GM12878 (cell line): ENCODE measurements around the gene CETP. TPM values are rescaled to one million over a fixed set of nuclear protein-coding genes. Genes with fewer than 3 reads are reported as not detected.

Experiments used
- ATAC-seq: fragments of 200-7000 bp; cut with Tn5 transposase; 3 replicates; pipeline ENCODE4 v1.9.1; 2020; ENCODE audit warnings: mild to moderate bottlenecking, moderate library complexity
- BruUV-seq: library from RNA; stranded (reverse); fragments of 400-500 nt; replicated peaks from 2 replicates; lab custom pipeline; 2021; lab: Mats Ljungman, UMichigan
- CTCF ChIA-PET: fragments of 300-600 bp; sonication (Branson Sonifier 250); formaldehyde crosslinking; extraction: SDS; loops from one replicate; lab custom pipeline; 2021; ENCODE audit warnings: inconsistent platforms; lab: Yijun Ruan, JAX
- POLR2A ChIA-PET: fragments of 350-600 bp; formaldehyde crosslinking; extraction: SDS; loops from one replicate; lab custom pipeline; 2021; ENCODE audit warnings: inconsistent platforms; lab: Charles Lee
- RAD21 ChIA-PET: fragments of 300-600 bp; sonication (Branson Sonifier 250); formaldehyde crosslinking; loops from one replicate; lab custom pipeline; 2023; ENCODE audit warnings: antibody characterized with exemption; ENCODE audit not compliant: unreplicated experiment; lab: Charles Lee
- SMC1A ChIA-PET: fragments of 300-600 bp; sonication (Branson Sonifier 250); formaldehyde crosslinking; loops from one replicate; lab custom pipeline; 2023; ENCODE audit not compliant: unreplicated experiment, uncharacterized antibody; lab: Charles Lee
- DNase-seq: peaks from one replicate; pipeline ENCODE4 v3.0.0-alpha.2; 2011; ENCODE audit warnings: low read depth, low spot score
- FAIRE-seq: peaks from 3 replicates; lab custom pipeline; 2011; peaks lifted over from hg19 to GRCh38; lab: Jason Lieb, UNC
- H2AFZ ChIP-seq: 2 replicates; pipeline ENCODE4 v1.6.0; 2011; ENCODE audit warnings: low read depth, low read length, control low read depth; ENCODE audit not compliant: control insufficient read depth
- H3K27ac ChIP-seq: 2 replicates; pipeline ENCODE4 v1.5.1; 2011; ENCODE audit warnings: control low read depth; ENCODE audit not compliant: control insufficient read depth, insufficient read depth
- H3K27me3 ChIP-seq, 2 experiments: replicated peaks in 1 of 2; 2 replicates each; pipeline versions ENCODE4 v1.6.0 to v1.6.1; 2011; ENCODE audit warnings: low read length in 1 of 2; ENCODE audit not compliant: control insufficient read depth in 2 of 2, insufficient read depth in 2 of 2
- H3K36me3 ChIP-seq, 2 experiments: 2 replicates each; pipeline ENCODE4 v1.5.1; 2011; ENCODE audit warnings: low read length in 1 of 2; ENCODE audit not compliant: control insufficient read depth in 2 of 2, insufficient read depth in 2 of 2
- H3K4me1 ChIP-seq: 2 replicates; pipeline ENCODE4 v1.6.1; 2011; ENCODE audit warnings: mild to moderate bottlenecking, low read length, moderate library complexity, mixed read lengths; ENCODE audit not compliant: control insufficient read depth, insufficient read depth
- H3K4me2 ChIP-seq: 2 replicates; pipeline ENCODE4 v1.6.0; 2011; ENCODE audit warnings: control low read depth; ENCODE audit not compliant: control insufficient read depth, insufficient read depth
- H3K4me3 ChIP-seq: fragments of 200-600 bp; sonication (generic); 2 replicates; pipeline ENCODE4 v1.5.1; 2016
- H3K79me2 ChIP-seq: 2 replicates; pipeline ENCODE4 v1.6.0; 2011; ENCODE audit warnings: low read length; ENCODE audit not compliant: control insufficient read depth, insufficient read depth
- H3K9ac ChIP-seq: 2 replicates; pipeline ENCODE4 v1.8.0; 2011; ENCODE audit warnings: low read length, control low read depth, mixed read lengths; ENCODE audit not compliant: control insufficient read depth, insufficient read depth
- H3K9me3 ChIP-seq: replicated peaks from 3 replicates; pipeline ENCODE4 v1.5.1; 2011; ENCODE audit warnings: mild to moderate bottlenecking, low read length; ENCODE audit not compliant: control insufficient read depth, insufficient read depth
- H4K20me1 ChIP-seq: 2 replicates; pipeline ENCODE4 v1.6.0; 2011; ENCODE audit not compliant: control insufficient read depth, insufficient read depth
- BMI1 ChIP-seq: fragments of 450-650 bp; IDR thresholded peaks from 2 replicates; pipeline ENCODE4 v1.6.1; 2016; ENCODE audit warnings: mild to moderate bottlenecking, moderate library complexity, borderline replicate concordance
- CBFB ChIP-seq: IDR thresholded peaks from 2 replicates; pipeline ENCODE4 v1.6.1; 2016; ENCODE audit warnings: antibody characterized with exemption, low read depth
- GATAD2B ChIP-seq: fragments of 450-650 bp; conservative IDR thresholded peaks from 2 replicates; pipeline ENCODE4 v1.6.1; 2017; ENCODE audit warnings: low read depth, mild to moderate bottlenecking, moderate library complexity
- HDAC6 ChIP-seq: fragments of 200-600 bp; sonication (generic); IDR thresholded peaks from one replicate; pipeline ENCODE4 v1.8.0; 2017; ENCODE audit warnings: antibody characterized with exemption; ENCODE audit not compliant: unreplicated experiment
- PML ChIP-seq: IDR thresholded peaks from 2 replicates; pipeline ENCODE4 v1.6.1; 2012; ENCODE audit warnings: low read length, inconsistent platforms
- RELA ChIP-seq: fragments of 450-650 bp; IDR thresholded peaks from 2 replicates; pipeline ENCODE4 v1.8.0; 2014; ENCODE audit warnings: borderline replicate concordance; ENCODE audit not compliant: partially characterized antibody
- SIN3A ChIP-seq: IDR thresholded peaks from 2 replicates; pipeline ENCODE4 v1.6.1; 2012; ENCODE audit warnings: low read depth, low read length, improper control_type of control experiment
- SMC3 ChIP-seq: IDR thresholded peaks from 2 replicates; pipeline ENCODE4 v1.6.1; 2011; ENCODE audit warnings: low read length, improper control_type of control experiment, borderline replicate concordance
- TAF1 ChIP-seq: IDR thresholded peaks from 2 replicates; pipeline ENCODE4 v1.6.1; 2011; ENCODE audit warnings: mild to moderate bottlenecking, low read depth, low read length, borderline replicate concordance
- TARDBP ChIP-seq: IDR thresholded peaks from 2 replicates; pipeline ENCODE4 v1.6.1; 2016; ENCODE audit warnings: borderline replicate concordance
- TCF12 ChIP-seq: IDR thresholded peaks from 2 replicates; pipeline ENCODE4 v1.6.1; 2011; ENCODE audit warnings: low read depth, mild to moderate bottlenecking, low read length
- WGBS: methylation state at CpG from one replicate; pipeline ENCODE4 v1.1.6; 2016; ENCODE audit warnings: low lambda C conversion rate; ENCODE audit not compliant: insufficient replicate concordance, insufficient coverage; ENCODE audit errors: missing lambda C conversion rate; 5-methylcytosine and 5-hydroxymethylcytosine counted together
- in situ Hi-C: fragments of 300-500 bp; cut with MboI; formaldehyde crosslinking; loops from 9 replicates; pipeline ENCODE4 v1.14.3; 2018; ENCODE audit warnings: mixed read lengths
- intact Hi-C: fragments of 100-400 bp; cut with micrococcal nuclease; formaldehyde crosslinking; loops from one replicate; pipeline ENCODE4 v1.14.2; 2022; ENCODE audit not compliant: unreplicated experiment
- polyA plus RNA-seq, 11 experiments: library from polyadenylated mRNA; depleted of rRNA in 4 of 11; unstranded in 6 of 11; stranded (reverse) in 5 of 11; fragments of >200 nt; fragmentation: Nextera tagmentation in 4 of 11; fragmentation: Illumina TruSeq in 1 of 11; extraction: Ambion mirVana in 4 of 11; extraction: Trizol in 1 of 11; gene quantifications; 1 replicate in 1 of 11; 2 replicates in 10 of 11; pipeline versions ENCODE4 v1.2.1 to v1.2.3, GENCODE V29; 2011 to 2016; ENCODE audit warnings: inconsistent platforms in 2 of 11, missing spikeins in 2 of 11, low read depth in 1 of 11
- total RNA-seq, 4 experiments: library from RNA; depleted of rRNA in 3 of 4; stranded (reverse); fragments of >200 nt in 3 of 4; fragmentation: Illumina TruSeq in 1 of 4; extraction: Trizol in 1 of 4; gene quantifications; 2 replicates each; pipeline versions ENCODE4 v1.2.1 to v1.2.3, GENCODE V29; 2013 to 2021
- TF ChIP-seq, protein P1 (sequence below): fragments of 450-650 bp; conservative IDR thresholded peaks from 2 replicates; pipeline ENCODE4 v1.6.1; 2017; ENCODE audit warnings: mild to moderate bottlenecking, moderate library complexity
- TF ChIP-seq, protein P2 (sequence below): fragments of 450-650 bp; IDR thresholded peaks from 2 replicates; pipeline ENCODE4 v1.6.1; 2014; ENCODE audit warnings: mild to moderate bottlenecking
- TF ChIP-seq, protein P3 (sequence below): IDR thresholded peaks from 2 replicates; pipeline ENCODE4 v1.6.1; 2011; ENCODE audit warnings: low read depth, mild to moderate bottlenecking, low read length, moderate library complexity, borderline replicate concordance; ENCODE audit errors: extremely low read depth
- TF ChIP-seq, protein P4 (sequence below): fragments of 450-650 bp; formaldehyde crosslinking; IDR thresholded peaks from 2 replicates; pipeline ENCODE4 v1.4.0; 2022; ENCODE audit warnings: mild to moderate bottlenecking, moderate library complexity

The CETP gene
- total and polyA plus RNA-seq, 10 of the 15 experiments (the other 5 are each of a cell fraction or from before 2014, with no cell fraction given) = 1.2 to 6.4 (median 2.1) TPM

DNA sequence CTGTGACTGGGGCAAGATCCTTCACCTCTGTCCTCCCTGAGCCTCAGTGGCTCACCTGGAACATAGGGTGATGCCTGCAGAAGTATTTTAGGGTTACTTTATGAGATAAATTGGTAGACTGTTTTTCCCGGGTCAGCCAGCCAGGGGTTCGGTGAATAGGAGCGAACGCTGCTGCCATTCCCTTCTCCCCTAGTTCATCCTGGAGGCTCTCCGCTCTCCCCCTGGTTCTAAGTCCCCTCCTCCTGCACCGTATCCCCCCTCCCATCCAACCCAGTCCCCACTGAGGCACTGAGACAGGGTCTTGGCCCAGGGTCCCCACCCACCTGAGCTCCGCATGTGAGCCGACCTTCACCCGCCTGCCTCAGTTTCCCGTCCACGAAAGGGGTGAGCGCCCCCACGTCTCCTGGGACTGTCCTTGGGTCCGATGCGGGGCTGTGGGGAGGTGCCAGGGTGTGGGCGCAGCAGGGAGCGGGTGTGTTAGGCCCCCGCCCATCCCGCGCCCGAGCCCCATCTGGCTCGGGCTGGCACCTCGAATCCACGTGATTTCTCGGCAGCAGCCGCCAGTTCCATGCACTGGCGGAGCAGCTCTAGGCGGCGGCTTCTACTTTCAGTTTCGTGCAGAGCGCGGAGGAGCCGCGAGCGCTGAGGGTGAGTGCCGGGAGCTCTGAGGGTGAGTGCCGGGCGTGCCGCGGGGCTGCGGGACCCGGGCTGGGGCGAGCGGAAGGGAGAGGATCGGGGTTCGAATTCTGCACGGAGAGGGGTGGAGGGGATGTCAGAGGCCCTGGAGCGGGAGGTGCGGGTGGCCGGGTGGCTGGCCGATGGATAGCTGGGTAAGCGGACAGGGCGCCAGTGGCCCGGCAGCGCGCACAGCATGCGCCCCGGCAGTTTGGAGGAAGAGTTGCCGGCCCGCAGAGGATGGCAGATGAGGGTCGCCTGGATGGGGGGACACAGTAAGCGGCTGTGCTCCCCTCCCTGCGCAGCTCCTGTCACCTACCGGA is 27.5 kb downstream of the CETP start, which contains the start of gene NLRC5:
TSS of gene NLRC5 (plus strand) at position 610 of the 998 bp plus-strand sequence. CDS start 31,156 bp downstream, outside the sequence.
- Histone ChIP-seq H3K4me3 (peak within 1 kb of the TSS; percentile 79), H2AFZ (peak within 1 kb of the TSS; percentile 83), H3K36me3 (no peaks in the 10 kb centered on the region), H3K9ac (peak within 1 kb of the TSS; percentile 88), H3K4me2 (peak within 1 kb of the TSS; percentile 98), H3K9me3 (no peaks in the 10 kb centered on the region), H3K27ac (peak within 1 kb of the TSS; percentile 88), H3K79me2 (peaks cover 69% of the 10 kb centered on the region), H3K27me3 (no peaks in the 10 kb centered on the region), H3K4me1 (peaks cover 32% of the 10 kb centered on the region), H4K20me1 (no peaks in the 10 kb centered on the region)
- intact Hi-C loops (loop anchor here (1.0 kb wide), 1 partner anchor 18 kb away; no protein-coding TSS in a partner anchor), in situ Hi-C loops (no loop called here)
- RAD21 ChIA-PET = interaction anchor here (0.7 to 22.4 kb wide), 9 partner anchors 9 to 130 kb away, joined by 3 to 473 read pairs (median 11); partner anchors contain the start of gene CETP
- 2% methylated on average over 58 of the region's 64 CpGs for WGBS
- POLR2A ChIA-PET = interaction anchor here (1.2 to 15.9 kb wide), 8 partner anchors 7 to 56 kb away, joined by 4 to 343 read pairs (median 48); no protein-coding TSS in a partner anchor
- FAIRE-seq (no peak), DNase-seq (no peak), ATAC-seq (peak; percentile 83)
- SMC1A ChIA-PET = interaction anchor here (2.4 to 31.6 kb wide), 5 partner anchors 9 to 56 kb away, joined by 12 to 604 read pairs (median 111); partner anchors contain the start of gene CETP
- TSS peak; percentile 60 for BruUV-seq
- CTCF ChIA-PET = interaction anchor here (0.6 to 19.4 kb wide), 12 partner anchors 8 to 57 kb away, joined by 3 to 420 read pairs (median 6); partner anchors contain the start of gene CETP
- 0 out of 2 replicates have a peak, but pooled peaks have one; percentile 52 for TF ChIP-seq TARDBP
- TF ChIP-seq SIN3A = peak; percentile 52
- TF ChIP-seq, protein P1, sequence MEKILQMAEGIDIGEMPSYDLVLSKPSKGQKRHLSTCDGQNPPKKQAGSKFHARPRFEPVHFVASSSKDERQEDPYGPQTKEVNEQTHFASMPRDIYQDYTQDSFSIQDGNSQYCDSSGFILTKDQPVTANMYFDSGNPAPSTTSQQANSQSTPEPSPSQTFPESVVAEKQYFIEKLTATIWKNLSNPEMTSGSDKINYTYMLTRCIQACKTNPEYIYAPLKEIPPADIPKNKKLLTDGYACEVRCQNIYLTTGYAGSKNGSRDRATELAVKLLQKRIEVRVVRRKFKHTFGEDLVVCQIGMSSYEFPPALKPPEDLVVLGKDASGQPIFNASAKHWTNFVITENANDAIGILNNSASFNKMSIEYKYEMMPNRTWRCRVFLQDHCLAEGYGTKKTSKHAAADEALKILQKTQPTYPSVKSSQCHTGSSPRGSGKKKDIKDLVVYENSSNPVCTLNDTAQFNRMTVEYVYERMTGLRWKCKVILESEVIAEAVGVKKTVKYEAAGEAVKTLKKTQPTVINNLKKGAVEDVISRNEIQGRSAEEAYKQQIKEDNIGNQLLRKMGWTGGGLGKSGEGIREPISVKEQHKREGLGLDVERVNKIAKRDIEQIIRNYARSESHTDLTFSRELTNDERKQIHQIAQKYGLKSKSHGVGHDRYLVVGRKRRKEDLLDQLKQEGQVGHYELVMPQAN = peak; percentile 47; the same call in 1 of the 2 replicates
- peak; percentile 25; the same call in 1 of the 2 replicates for TF ChIP-seq PML
- TF ChIP-seq, protein P2, sequence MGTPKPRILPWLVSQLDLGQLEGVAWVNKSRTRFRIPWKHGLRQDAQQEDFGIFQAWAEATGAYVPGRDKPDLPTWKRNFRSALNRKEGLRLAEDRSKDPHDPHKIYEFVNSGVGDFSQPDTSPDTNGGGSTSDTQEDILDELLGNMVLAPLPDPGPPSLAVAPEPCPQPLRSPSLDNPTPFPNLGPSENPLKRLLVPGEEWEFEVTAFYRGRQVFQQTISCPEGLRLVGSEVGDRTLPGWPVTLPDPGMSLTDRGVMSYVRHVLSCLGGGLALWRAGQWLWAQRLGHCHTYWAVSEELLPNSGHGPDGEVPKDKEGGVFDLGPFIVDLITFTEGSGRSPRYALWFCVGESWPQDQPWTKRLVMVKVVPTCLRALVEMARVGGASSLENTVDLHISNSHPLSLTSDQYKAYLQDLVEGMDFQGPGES = no peak
- TF ChIP-seq SMC3 = peak; percentile 23
- TF ChIP-seq GATAD2B = peak; percentile 94
- TF ChIP-seq, protein P3, sequence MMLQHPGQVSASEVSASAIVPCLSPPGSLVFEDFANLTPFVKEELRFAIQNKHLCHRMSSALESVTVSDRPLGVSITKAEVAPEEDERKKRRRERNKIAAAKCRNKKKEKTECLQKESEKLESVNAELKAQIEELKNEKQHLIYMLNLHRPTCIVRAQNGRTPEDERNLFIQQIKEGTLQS = no peak
- TF ChIP-seq RELA = peak; percentile 29
- TF ChIP-seq, protein P4, sequence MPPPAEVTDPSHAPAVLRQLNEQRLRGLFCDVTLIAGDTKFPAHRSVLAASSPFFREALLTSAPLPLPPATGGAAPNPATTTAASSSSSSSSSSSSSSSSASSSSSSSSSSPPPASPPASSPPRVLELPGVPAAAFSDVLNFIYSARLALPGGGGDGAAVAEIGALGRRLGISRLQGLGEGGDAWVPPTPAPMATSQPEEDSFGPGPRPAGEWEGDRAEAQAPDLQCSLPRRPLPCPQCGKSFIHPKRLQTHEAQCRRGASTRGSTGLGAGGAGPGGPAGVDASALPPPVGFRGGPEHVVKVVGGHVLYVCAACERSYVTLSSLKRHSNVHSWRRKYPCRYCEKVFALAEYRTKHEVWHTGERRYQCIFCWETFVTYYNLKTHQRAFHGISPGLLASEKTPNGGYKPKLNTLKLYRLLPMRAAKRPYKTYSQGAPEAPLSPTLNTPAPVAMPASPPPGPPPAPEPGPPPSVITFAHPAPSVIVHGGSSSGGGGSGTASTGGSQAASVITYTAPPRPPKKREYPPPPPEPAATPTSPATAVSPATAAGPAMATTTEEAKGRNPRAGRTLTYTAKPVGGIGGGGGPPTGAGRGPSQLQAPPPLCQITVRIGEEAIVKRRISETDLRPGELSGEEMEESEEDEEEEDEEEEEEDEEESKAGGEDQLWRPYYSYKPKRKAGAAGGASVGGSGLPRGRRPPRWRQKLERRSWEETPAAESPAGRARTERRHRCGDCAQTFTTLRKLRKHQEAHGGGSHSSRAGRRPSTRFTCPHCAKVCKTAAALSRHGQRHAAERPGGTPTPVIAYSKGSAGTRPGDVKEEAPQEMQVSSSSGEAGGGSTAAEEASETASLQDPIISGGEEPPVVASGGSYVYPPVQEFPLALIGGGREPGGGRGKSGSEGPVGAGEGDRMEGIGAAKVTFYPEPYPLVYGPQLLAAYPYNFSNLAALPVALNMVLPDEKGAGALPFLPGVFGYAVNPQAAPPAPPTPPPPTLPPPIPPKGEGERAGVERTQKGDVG (CRISPR knock-in tag) = no peak
- TF ChIP-seq BMI1 = no peak
- peak; percentile 45; the same call in 1 of the 2 replicates for TF ChIP-seq TCF12
- peak; percentile 76 for TF ChIP-seq HDAC6
- TF ChIP-seq TAF1 = peak; percentile 76
- no peak for TF ChIP-seq CBFB
